ENCODE data around the gene CAPN7.

Gene CAPN7

DNA sequence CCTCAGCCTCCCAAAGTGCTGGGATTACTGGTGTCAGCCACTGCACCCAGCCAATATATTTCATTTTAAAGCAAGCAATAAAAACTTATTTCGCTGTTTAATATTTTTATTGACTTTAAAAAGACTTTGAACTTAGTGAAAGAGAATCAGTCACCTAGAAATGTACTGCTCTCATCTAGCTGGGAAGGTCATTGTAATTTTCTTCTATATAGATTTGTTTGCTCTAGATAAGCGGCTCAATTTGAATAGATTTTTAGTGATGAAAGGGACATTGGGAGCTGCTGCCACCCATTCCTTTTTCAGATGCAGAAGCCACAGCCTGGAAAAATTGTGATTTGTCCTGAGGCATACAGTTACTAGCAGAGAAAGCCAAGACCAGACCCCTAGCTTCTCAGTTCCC, 40.1 kb downstream of the CAPN7 start:
- no peak for DNase-seq (ENCODE audit: low spot score)

DNA sequence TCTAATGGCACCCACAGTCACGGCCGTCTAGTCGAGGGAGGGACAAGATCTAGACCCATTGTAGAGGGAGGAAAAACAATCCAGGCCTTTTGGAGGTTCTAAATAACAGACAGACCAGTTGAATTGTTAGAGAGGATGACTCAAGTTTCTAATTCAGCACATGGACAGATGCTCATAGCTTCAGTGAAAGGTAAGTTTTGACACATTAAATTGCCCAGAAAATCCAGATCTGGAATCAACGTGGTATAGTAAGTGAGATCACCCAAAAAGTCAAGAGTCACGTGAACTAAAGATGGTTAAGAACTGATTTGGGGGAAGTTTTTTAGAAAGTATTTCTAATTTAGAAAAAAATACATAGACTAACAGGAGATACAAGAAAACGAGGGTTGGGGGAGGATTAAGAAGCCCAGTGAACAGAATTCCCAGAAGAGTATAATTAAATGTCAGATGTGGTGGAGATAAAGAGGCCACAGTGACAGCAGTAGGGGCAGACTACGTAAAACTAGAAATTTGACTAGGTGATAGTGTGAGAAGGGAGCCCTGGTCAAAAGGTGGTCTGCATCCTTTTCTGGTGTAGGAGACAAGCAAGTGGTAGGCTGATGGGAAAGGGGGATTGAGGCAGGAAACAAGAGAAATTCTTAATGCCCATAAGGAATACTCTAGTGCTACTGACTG, 47.1 kb downstream of the CAPN7 start:
- no peak for DNase-seq (ENCODE audit: low spot score)

DNA sequence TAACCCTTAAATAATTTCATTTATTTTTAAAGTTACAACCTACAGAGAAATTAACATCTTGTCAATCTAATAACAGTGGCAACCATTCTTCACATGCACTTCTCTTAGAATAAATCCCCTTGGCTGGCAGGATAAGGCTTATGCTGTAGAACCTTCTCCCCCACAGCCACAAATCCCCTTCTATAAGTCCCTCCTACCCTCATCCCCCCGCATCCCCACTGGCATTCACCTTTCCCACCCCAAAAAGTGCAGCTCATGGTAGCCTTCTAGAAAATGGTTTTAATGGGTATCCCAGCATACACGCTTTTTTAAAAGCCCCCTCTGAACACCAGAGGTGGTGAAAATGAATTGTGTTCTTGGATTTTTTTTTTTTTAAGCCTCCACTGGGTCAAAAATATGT, 49.2 kb downstream of the CAPN7 start:
- DNase-seq (ENCODE audit: low spot score) = no peak

DNA sequence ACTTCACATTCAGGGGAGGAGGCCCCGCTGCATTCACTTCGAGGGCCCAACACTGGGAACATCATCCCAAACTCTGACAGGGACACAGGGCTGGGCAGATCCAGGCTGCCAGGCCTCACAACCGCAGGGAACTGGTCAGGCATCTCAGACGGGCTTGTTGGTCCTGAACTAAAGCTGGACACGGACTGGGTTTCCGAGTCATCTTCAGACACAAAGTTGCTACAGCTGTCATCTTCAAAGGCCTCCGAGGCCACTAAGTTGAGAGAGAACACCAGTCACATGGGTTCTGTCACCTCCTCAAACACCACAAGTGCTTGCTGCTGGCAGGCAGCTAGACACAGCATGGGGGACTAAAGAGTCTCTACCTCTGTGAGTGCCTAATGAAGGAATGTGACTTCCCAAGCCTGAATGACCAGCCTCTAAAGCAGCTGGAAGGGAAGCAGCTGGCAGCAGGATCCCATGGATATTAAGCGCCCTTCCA, 50.9 kb downstream of the CAPN7 start:
- no peak for DNase-seq (ENCODE audit: low spot score)

DNA sequence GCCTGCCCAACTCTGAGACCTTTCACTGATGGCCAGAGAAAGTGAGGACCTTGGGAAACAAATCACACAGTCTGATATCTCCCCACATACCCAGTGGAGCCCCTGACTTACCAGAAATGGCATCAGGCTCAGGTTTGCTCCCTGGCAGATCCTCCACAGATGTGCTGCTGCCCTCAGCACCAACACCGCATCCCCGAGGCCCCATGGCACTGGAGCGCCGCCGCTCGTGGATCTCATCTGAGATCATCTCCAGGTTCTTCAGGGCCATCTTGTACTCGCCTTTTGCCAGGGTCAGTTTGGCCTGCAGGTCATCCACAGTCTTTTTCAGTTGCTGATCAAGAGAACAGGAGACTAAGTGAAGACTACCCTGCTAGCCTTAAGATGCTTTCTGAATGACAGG, 52.7 kb downstream of the CAPN7 start:
- DNase-seq (ENCODE audit: low spot score) = no peak

DNA sequence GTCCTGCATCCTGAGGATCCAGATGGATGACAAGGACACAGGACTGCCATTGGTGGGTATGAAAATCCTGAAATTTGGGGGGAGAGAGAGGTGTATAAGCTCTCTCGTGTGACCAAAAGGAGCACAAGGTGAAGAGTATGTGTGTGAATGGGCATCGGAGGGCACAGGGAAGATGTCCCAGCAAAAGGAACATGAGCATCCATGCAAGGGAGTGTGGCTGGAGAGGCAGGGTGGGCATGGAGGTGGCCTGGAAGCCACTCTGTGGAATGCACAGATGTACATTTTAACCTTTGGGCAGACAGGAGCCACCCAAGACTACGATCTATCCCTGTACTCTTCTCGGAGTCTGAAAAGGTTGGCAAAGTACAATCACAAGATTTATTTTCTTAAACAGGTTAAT, 54.5 kb downstream of the CAPN7 start:
- no peak for DNase-seq (ENCODE audit: low spot score)

DNA sequence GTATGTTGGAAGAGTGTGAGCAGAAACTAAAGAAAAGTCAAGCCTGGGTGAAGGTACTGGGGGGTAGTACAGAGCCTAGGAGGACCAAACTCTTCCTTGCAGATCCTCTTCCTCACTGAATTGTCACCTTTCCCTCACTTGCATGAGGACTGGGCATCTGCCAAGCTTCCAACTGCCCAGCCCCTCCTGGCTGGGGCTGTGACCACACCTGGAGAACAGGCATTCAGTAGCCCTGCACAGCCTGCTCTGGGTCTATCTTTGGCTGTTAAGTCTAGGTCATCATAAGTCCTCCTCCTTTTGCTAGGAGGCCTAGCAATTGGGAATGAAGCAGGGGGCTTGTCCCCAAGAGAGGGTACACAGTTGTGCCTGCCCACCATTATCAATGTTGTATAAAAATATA, 55.2 kb downstream of the CAPN7 start:
- DNase-seq (ENCODE audit: low spot score) = no peak

DNA sequence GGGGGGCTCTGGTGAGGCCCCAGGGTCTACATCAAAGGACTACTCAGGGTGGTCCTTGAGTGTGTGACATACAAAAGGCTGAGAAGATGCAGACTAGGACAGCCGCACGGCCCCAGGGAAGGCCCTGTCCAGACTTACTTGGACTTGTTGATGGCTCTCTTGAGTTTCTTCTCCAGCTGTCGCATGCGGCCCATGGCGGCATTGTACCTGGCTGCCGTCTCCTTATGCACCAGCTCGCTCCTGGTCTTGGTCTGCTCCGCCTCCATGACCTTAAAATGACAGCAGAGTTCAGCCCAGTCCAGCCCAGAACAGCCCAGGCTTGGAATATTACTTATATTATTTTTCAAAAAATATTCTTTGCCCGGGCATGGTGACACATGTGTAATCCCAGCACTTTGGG, 56.0 kb downstream of the CAPN7 start:
- DNase-seq (ENCODE audit: low spot score) = no peak

DNA sequence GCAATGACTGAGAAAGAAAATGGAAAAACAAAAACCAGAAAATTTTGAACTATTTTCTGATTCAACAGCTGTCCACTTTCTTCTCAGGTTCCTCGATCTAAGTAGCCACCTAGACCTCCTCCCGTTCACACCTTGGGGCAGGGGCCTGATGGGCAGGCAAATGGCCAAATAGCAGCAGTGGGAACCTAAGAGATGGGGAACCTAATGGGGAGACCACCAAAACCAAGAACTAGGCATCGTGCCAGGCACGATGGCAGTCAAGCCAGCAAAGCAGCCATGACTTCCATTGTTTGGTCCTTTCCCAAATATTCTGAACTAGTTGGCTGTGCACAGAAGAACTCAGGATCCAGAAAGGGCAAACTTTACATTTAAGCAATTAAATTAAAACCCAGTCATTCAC, 57.1 kb downstream of the CAPN7 start:
- DNase-seq (ENCODE audit: low spot score) = no peak

DNA sequence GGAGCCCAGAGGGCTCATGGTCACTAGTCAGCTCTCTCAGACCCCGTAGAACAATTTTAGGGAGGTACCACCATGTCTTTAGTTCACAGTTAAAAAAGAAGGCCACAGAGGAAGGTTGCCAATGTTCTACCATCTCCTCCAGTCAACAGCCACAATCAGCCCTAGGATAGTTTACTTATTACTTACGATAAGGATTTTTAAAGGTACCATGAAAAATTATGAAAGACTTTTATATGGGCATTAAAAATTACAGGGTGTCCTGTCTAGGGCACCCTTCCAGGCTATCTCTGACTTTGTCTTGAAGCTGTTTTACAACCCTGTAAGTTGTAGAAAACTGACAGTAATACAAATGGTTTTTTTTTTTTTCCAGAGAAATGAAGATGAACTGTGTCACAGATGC, 57.9 kb downstream of the CAPN7 start:
- DNase-seq (ENCODE audit: low spot score) = no peak

DNA sequence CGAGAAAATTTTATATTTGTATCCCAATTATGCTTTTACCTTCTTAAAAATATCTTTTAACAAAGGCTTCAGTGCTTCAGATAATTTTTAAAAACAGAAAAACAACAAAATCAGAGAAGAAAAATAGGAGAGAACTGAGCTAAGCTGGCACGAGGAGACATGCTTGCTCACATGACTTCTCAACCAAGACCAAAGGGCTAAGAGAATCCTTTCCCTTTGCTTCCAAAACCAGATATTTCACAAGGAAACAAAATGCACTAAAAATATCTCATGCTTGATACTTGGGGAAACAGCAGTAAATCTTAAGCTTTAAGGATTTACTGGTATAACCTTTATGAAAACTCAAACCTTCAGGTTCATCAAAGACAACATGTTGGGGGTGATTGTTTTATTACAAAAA, 58.4 kb downstream of the CAPN7 start:
- DNase-seq (ENCODE audit: low spot score) = no peak

DNA sequence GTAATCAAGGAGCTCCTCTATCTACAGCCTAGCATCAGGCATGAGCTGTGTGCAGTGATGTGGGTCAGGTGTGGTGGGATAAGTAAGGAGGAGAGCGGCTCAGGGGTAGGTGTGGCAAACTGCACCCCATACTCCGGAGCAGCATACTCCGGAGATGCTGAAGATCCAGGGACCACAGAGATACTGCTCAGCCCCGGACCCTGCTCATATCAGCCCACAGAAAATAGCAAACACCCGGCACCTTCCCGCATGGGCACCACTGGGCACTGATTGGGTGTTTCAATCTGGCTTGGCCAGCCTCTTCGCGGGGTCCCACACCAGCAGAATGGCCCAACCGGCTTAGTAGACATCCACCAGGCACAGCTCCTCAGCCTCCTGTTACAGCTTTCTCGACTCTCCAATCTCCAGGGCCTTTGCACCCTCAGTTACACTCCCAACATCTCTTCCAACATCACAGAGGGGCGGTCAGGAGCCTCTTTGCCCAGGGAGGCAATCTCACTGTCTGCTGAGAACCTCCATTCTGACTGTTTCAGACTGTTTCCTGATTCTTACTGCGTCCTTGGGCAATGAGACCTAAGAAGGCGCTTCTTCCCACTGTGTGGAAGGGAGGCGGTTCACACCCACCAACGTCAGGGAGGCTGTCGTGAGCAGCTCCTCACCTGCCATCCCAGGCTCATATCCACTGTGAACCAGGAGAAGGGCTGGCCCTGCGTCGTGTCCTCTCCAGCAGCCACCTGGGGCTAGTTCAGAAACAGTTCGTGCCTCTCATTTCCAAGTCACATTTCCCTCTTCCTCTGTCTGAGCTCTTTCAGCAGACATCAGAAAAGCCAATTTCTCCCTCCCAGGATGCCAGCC, 59.8 kb downstream of the CAPN7 start:
- DNase-seq (ENCODE audit: low spot score) = no peak

DNA sequence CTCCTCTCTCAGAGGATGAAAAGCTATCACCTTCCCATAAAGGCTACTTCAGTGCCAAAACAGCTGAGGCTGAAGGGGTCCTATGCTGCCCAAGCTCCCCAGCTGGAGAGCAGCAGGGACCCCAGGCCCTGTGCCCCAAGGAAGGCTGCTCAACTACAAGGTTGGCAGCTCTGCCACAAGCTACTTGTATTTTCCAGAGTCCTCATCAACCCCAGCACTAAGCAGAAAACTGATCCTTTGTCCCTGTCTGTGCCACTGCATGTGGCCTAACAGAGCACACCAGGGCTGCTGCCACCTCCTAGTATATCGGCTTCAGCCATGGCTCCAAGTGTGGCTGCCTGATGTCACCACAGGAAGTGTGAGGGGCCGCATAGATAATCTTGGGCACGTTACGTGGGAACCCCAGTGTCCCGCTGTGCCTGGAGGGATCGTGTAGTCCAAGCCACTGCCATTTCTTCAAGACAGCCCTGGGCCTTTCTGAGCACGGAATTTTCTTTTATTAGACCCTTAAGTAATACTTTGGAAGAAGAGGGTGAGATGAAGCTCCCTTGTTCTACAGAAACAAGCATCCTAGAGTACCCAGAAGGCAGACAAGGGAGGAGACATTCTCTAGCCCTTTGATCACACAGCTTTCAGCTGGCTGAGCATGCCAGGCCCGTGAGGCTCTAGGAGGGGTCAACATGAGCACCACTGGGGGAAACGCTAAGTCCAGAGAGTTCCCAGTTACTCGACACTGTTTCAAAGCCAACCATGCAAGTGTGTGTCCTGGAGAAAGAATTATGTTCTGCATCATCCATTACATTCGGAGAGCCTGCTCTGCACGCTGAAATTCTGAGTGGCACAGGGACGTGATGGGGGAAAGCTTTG, 60.7 kb downstream of the CAPN7 start:
- DNase-seq (ENCODE audit: low spot score) = no peak

DNA sequence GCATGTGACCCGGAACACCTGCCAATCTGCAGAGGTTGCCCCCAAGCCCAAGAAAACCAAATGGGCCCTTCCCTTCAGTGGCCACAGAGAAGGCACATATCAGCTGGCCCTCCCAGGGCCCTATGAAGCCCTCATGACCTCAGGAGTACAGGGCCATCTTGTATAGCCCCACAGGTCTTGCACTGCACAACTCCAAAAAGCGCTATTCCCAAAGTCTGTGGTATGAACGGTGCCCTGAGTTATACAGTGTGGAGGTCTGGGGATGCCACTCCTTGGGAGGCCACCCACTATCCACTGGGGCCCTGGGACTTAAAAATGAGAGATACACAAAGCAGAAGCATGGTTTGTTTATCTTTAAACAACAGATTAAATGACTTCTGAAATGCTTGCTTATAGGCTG, 61.5 kb downstream of the CAPN7 start:
- DNase-seq (ENCODE audit: low spot score) = no peak

DNA sequence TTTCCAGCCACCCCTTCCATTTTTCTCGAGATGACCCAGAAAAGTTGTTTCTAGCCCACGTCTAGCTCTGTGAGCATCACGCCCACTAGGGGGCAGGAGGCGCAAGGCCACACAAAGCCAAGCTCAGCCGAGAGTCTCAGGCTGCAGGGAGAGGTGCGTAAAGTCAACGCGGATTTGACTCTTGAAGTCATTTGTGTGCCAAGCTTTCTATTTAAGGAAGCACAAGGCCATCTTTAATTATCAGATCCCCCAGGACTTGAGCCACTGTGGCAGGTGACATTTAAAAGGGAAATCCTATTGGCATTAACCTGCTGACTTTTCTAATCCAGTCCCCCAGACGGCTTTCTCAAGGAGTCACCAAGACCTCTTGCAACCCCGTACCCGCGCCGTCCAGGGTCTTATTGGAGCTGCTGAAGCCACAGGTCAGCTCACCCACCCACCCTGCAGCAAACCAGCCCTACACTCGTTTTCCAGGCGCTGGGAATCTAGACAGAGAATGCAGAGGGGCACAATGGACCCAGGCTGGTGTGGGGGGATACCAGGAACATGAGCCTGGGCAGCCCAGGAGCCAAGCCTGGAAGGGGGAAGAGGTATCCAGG, 62.1 kb downstream of the CAPN7 start:
- peak; percentile 87 for DNase-seq (ENCODE audit: low spot score)

DNA sequence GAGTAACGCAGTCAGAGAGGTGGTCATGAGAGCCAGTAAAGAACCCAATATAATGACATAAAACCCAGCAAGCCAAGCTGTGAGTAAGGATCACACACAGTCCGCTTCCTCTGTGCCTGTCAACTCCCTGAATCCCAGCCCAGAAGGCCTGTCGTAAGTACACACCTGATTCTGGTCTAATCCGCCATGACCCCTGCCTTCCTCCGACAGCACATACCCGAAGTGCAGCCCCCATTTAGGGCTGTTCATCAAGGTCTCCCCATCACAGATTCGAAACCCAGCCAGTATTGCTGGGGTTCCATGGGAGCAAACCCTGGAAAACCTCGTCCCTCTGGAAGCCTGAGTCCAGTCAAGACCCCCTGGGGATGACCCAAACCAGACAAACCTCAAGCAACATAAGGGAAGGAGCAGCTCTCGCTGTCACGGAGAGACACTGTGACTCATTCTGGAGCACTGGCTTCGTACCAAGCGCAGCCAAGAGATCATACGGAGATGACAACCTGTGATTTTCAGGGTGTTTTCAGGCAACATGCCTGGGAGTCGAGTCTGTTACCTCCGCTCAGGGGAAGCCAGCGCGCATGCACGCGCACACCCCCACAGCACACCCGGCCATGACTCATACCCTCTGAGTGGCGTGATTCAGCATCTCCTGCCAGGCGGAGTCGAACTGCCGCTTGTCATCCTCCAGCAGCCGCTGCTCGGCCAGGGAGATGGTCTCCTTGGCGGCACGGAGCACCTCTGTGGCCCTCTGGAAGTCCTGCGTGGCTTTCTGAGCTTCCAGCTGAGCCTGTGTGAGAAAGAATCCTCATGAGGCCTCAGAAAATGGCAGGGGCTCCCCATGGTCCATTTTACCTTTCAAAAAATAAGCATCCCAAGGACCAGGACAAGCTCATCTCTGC, 63.3 kb downstream of the CAPN7 start:
- DNase-seq (ENCODE audit: low spot score) = peak; percentile 74

DNA sequence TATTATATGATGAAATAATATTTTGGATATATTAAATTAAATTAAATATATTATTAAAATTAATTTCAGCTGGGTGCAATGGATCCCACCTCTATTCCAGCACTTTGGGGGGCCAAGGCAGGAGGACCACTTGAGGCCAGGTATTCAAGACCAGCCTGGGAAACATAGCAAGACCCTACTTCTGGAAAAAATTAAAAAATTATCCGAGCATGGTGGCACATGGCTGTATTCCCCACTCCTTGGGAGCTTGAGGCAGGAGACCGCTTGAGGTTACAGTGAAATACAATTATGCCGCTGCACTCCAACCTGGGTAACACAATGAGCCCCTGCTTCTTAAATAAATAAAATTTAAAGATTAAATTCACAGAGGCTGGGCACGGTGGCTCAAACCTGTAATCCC, 65.0 kb downstream of the CAPN7 start:
- no peak for DNase-seq (ENCODE audit: low spot score)

DNA sequence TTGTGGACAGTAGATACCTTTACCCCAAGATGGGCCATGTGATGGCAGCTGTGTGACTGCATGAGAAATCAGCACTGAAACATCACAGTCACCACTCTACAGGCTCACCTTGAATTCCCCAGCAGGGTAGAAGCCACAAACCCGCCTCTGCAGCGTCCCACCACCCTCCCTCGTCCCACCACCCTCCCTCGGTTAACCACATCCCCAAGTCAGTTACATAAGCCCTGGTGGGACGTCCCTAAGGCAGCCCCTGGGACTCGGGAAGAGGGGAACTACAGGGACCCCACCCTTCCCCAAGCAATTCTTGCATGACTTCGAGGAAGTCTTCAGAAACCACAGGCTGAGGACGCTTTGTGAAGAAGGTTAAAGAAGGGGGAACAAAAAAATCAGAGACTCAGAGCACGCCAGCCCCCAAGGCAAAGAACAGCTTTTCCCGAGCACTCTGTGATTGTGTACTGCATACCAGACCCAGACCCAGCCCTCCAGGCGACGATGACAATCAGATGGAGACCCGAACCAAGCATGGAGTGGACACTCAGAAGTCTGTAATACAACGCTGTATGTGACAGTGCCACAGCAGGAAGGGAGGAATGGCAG, 65.8 kb downstream of the CAPN7 start:
- no peak for DNase-seq (ENCODE audit: low spot score)

DNA sequence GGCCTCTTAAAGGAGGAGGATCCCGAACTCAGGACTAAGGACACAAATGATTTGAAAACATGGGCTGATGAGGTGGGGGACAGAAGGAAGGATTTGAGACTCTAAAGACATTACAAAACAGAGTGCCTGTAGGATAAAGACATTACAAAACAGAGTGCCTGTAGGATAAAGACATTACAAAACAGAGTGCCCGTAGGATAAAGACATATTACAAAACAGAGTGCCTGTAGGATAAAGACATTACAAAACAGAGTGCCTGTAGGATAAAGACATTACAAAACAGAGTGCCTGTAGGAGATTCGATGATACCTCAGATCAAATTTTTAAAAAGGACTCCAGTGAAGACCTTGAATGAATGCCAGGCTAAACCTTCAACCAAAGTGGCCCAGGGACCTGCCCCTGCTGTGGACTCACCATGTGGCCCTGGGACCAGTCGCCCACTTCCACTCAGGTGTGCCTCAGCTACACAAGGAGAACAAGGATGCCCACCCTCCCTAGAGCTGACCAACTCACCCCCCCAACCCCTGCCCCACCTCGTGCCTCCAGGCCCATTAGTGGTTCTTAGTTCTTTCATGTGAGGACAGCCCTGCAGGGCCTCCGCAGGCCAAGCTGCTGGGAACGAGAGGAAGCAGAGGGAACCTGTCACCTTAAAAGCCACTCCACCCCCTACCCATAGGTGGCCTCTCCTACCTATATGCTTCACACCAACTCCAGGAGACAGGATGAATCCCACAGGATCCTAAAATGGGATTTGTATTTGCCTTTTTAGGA, 66.6 kb downstream of the CAPN7 start:
- DNase-seq (ENCODE audit: low spot score) = peak; percentile 37

DNA sequence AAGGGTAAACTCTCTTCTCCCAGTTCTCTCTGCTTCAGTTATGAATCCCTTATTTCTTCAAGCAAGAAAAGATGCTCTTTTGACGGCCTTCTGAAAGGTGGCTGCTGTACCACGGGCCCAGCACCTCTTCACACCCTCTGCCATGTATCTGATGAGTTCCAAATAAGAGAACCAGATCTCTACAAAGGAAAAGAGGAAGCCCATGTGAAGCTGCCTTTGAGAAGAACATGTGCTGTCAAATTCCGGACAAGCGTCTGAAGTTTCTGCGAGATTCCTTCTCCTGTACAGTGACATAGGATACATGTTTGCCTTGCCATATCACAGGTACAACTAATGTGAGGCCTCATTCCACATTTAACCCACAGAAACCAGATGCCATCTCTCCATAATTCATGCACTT, 67.2 kb downstream of the CAPN7 start:
- no peak for DNase-seq (ENCODE audit: low spot score)
